Gastrocnemius medialis (tissue), 4 donors: ENCODE measurements around the gene KRTAP4-5. TPM values are rescaled to one million over a fixed set of nuclear protein-coding genes. Genes with fewer than 3 reads are reported as not detected.
"Not testable (repeated sequence)": the region's sequence is repeated elsewhere in the genome, so short reads cannot be mapped to it uniquely, and the experiment has no call there.

ENCODE experiments used
- ATAC-seq, 2 donors: fragments of 150-250 bp; one replicate each; pipeline ENCODE4 v1.9.1; 2016
- DNase-seq, 2 donors: peaks; one replicate each; pipeline ENCODE4 v3.0.0-alpha.2; 2019
- H3K27ac ChIP-seq, 4 donors: fragments of 200-600 bp; sonication (generic); 1 replicate in 1 of 4; 2 replicates in 3 of 4; pipeline ENCODE4 v1.5.1; 2016 to 2018; ENCODE audit warnings: mild to moderate bottlenecking in 2 of 4, moderate library complexity in 1 of 4
- H3K27me3 ChIP-seq, 3 donors: fragments of 200-600 bp; sonication (generic) in 2 of 3; 1 replicate in 1 of 3; 2 replicates in 2 of 3; pipeline versions ENCODE4 v1.5.1 to v1.6.0; 2016 to 2019; ENCODE audit warnings: mild to moderate bottlenecking in 1 of 3, moderate library complexity in 1 of 3
- H3K36me3 ChIP-seq, 2 donors: fragments of 200-600 bp; sonication (generic) in 1 of 2; one replicate each; pipeline ENCODE4 v1.5.1; 2017 to 2018
- H3K4me1 ChIP-seq, 2 donors: fragments of 200-600 bp; sonication (generic) in 1 of 2; one replicate each; pipeline ENCODE4 v1.5.1; 2016 to 2017; ENCODE audit warnings: mild to moderate bottlenecking in 2 of 2
- H3K4me3 ChIP-seq, 4 donors: fragments of 200-600 bp; sonication (generic) in 3 of 4; 1 replicate in 1 of 4; 2 replicates in 3 of 4; pipeline ENCODE4 v1.5.1; 2016 to 2019; ENCODE audit warnings: mild to moderate bottlenecking in 2 of 4
- H3K9me3 ChIP-seq, 3 donors: fragments of 200-600 bp; sonication (generic) in 2 of 3; 1 replicate in 1 of 3; 2 replicates in 2 of 3; pipeline ENCODE4 v1.5.1; 2016 to 2019
- CTCF ChIP-seq, 5 experiments: fragments of 450-650 bp in 3 of 5; fragments of 200-600 bp in 2 of 5; sonication (generic) in 2 of 5; IDR thresholded peaks in 4 of 5; conservative IDR thresholded peaks in 1 of 5; 1 replicate in 4 of 5; 2 replicates in 1 of 5; pipeline ENCODE4 v1.5.1; 2016 to 2019; ENCODE audit warnings: antibody characterized with exemption in 5 of 5, mild to moderate bottlenecking in 3 of 5, moderate library complexity in 3 of 5
- POLR2A ChIP-seq, 2 donors: fragments of 450-650 bp; IDR thresholded peaks; one replicate each; pipeline ENCODE4 v1.6.1; 2017; ENCODE audit warnings: antibody characterized with exemption in 2 of 2, mild to moderate bottlenecking in 2 of 2, moderate library complexity in 2 of 2
- in situ Hi-C, 4 donors: fragments of 200-750 bp; cut with MboI; loops; one replicate each; pipeline versions ENCODE4 v1.15.0 to v1.8.0; 2017; ENCODE audit warnings: low sequenced_read_pairs in 4 of 4
- intact Hi-C: fragments of 100-400 bp; cut with DNase I; formaldehyde crosslinking; loops from one replicate; pipeline ENCODE4 v1.15.1; 2023; ENCODE audit warnings: low total_unique reads
- total RNA-seq, 4 donors: library from RNA; depleted of rRNA; stranded (reverse); fragments of >200 nt; gene quantifications; one replicate each; pipeline versions ENCODE4 v1.1.0 to v1.2.3, GENCODE V29; 2016

The KRTAP4-5 gene
- total RNA-seq, 4 donors from 2014 or later, result not detected

- in situ Hi-C loops (no loop called here), intact Hi-C loops (no loop called here)
- peaks cover 0 to 5% (median 0%) of the 10 kb centered on the region in 3 donors for H3K27me3 ChIP-seq
- H3K27ac ChIP-seq, result no peak overlapping the region
- TF ChIP-seq CTCF (IDR thresholded peaks at IDR 0.05 in 4 of 5, conservative IDR thresholded peaks at IDR 0.05 in 1 of 5) (no peak), POLR2A (IDR thresholded peaks at IDR 0.05) (no peak)
- H3K4me1 ChIP-seq, result no peaks in the 10 kb centered on the region
- no peaks in the 10 kb centered on the region for H3K36me3 ChIP-seq
- H3K4me3 ChIP-seq, result no peak overlapping the region
- no peaks in the 10 kb centered on the region for H3K9me3 ChIP-seq
- no peak for DNase-seq
- no peak for ATAC-seq
Observed at GRCh38 chr17:41111151-41111885, 38.3 kb downstream of the KRTAP4-5 start.

GRCh38 chr17:41108728-41109386, 40.8 kb downstream of the KRTAP4-5 start:
- DNase-seq, H3K4me3 ChIP-seq, H3K27ac ChIP-seq, H3K9me3 ChIP-seq, H3K36me3 ChIP-seq, H3K27me3 ChIP-seq, H3K4me1 ChIP-seq, intact Hi-C loops, in situ Hi-C loops, ATAC-seq: not testable (repeated sequence)

GRCh38 chr17:41107941-41108450, 41.6 kb downstream of the KRTAP4-5 start:
- Histone ChIP-seq H3K27me3 (peaks cover 0 to 8% (median 0%) of the 10 kb centered on the region in 3 donors), H3K4me3 (no peak overlapping the region), H3K27ac (no peak overlapping the region), H3K4me1 (no peaks in the 10 kb centered on the region), H3K36me3 (no peaks in the 10 kb centered on the region), H3K9me3 (no peaks in the 10 kb centered on the region)
- TF ChIP-seq CTCF (IDR thresholded peaks at IDR 0.05 in 4 of 5, conservative IDR thresholded peaks at IDR 0.05 in 1 of 5) (no peak), POLR2A (IDR thresholded peaks at IDR 0.05) (no peak)
- DNase-seq (no peak), ATAC-seq (no peak)
- in situ Hi-C loops, result no loop called here
- intact Hi-C loops, result no loop called here

GRCh38 chr17:41105347-41105746, 44.3 kb downstream of the KRTAP4-5 start, which contains the start of gene KRTAP4-9:
KRTAP4-9 (plus strand) TSS chr17:41105389; CDS start chr17:41105389, 0 bp downstream.
- H3K27me3 ChIP-seq, in situ Hi-C loops, ATAC-seq: not testable (repeated sequence)

GRCh38 chr17:41104386-41105038, 45.1 kb downstream of the KRTAP4-5 start:
- H3K27ac ChIP-seq, H3K4me1 ChIP-seq, H3K9me3 ChIP-seq, intact Hi-C loops, DNase-seq, H3K27me3 ChIP-seq, H3K36me3 ChIP-seq, H3K4me3 ChIP-seq, in situ Hi-C loops, ATAC-seq: not testable (repeated sequence)

More at GRCh38 chr17:41105347-41105746, 44.3 kb downstream of the KRTAP4-5 start, which contains the start of gene KRTAP4-9:
- H3K36me3 ChIP-seq, H3K4me3 ChIP-seq, H3K4me1 ChIP-seq, H3K27ac ChIP-seq, H3K9me3 ChIP-seq, DNase-seq, intact Hi-C loops: not testable (repeated sequence)

GRCh38 chr17:41103896-41104295, 45.7 kb downstream of the KRTAP4-5 start:
- intact Hi-C loops, result no loop called here
- peaks cover 0 to 8% (median 0%) of the 10 kb centered on the region in 3 donors for H3K27me3 ChIP-seq
- H3K4me1 ChIP-seq, result no peaks in the 10 kb centered on the region
- no peaks in the 10 kb centered on the region for H3K36me3 ChIP-seq
- H3K9me3 ChIP-seq, result no peaks in the 10 kb centered on the region
- no peak for DNase-seq
- in situ Hi-C loops, result no loop called here
- ATAC-seq, result no peak
- no peak overlapping the region for H3K4me3 ChIP-seq
- H3K27ac ChIP-seq, result no peak overlapping the region
- TF ChIP-seq POLR2A (IDR thresholded peaks at IDR 0.05) (no peak), CTCF (IDR thresholded peaks at IDR 0.05 in 4 of 5, conservative IDR thresholded peaks at IDR 0.05 in 1 of 5) (no peak)
